Glutamatergic neuron (in vitro differentiated cells): ENCODE data around the gene SYT6. TPM values are rescaled to one million over a fixed set of nuclear protein-coding genes. Genes with fewer than 3 reads are reported as not detected.

Source experiments
- DNase-seq: peaks from one replicate; pipeline ENCODE4 v3.0.0; 2022
- H3K27ac Mint-ChIP-seq: one replicate; pipeline ENCODE4 v1.8.0; 2020; ENCODE audit warnings: mild to moderate bottlenecking, mixed read lengths, inconsistent platforms; ENCODE audit not compliant: unreplicated experiment
- H3K27me3 Mint-ChIP-seq: one replicate; pipeline ENCODE4 v1.8.0; 2020; ENCODE audit warnings: mild to moderate bottlenecking, moderate library complexity, mixed read lengths, inconsistent platforms; ENCODE audit not compliant: unreplicated experiment
- H3K36me3 Mint-ChIP-seq: one replicate; pipeline ENCODE4 v1.8.0; 2020; ENCODE audit warnings: mild to moderate bottlenecking, mixed read lengths, inconsistent platforms; ENCODE audit not compliant: unreplicated experiment
- H3K4me1 Mint-ChIP-seq: one replicate; pipeline ENCODE4 v1.8.0; 2020; ENCODE audit warnings: mild to moderate bottlenecking, low read depth, mixed read lengths, inconsistent platforms; ENCODE audit not compliant: unreplicated experiment
- H3K4me3 Mint-ChIP-seq: one replicate; pipeline ENCODE4 v1.8.0; 2020; ENCODE audit warnings: mild to moderate bottlenecking, mixed read lengths, inconsistent platforms; ENCODE audit not compliant: unreplicated experiment
- H3K9me3 Mint-ChIP-seq: one replicate; pipeline ENCODE4 v1.8.0; 2020; ENCODE audit warnings: mild to moderate bottlenecking, moderate library complexity, mixed read lengths, inconsistent platforms; ENCODE audit not compliant: unreplicated experiment
- total RNA-seq: library from RNA; stranded (reverse); fragmentation: NEBNext Ultra II Directional; extraction: Animal tissue kit (Norgen Biotek cat#: 25700); gene quantifications from one replicate; pipeline ENCODE4 v1.2.1, GENCODE V29; 2021; ENCODE audit not compliant: unreplicated experiment
- TF ChIP-seq, protein P1 (sequence below): fragments of 200-600 bp; sonication (generic); IDR thresholded peaks from one replicate; pipeline ENCODE4 v1.5.0; 2021; ENCODE audit not compliant: partially characterized antibody, unreplicated experiment

Gene SYT6
- total RNA-seq, 1 donor from 2014 or later, result 11.1 TPM

GRCh38 chr1:114167226-114167625, 13.6 kb upstream of the SYT6 start:
- Mint-ChIP-seq H3K4me3 (no peak overlapping the region), H3K27ac (no peak overlapping the region), H3K36me3 (no peaks in the 10 kb centered on the region), H3K9me3 (peaks cover 6% of the 10 kb centered on the region), H3K4me1 (no peaks in the 10 kb centered on the region), H3K27me3 (peaks cover 4% of the 10 kb centered on the region)
- TF ChIP-seq, protein P1, sequence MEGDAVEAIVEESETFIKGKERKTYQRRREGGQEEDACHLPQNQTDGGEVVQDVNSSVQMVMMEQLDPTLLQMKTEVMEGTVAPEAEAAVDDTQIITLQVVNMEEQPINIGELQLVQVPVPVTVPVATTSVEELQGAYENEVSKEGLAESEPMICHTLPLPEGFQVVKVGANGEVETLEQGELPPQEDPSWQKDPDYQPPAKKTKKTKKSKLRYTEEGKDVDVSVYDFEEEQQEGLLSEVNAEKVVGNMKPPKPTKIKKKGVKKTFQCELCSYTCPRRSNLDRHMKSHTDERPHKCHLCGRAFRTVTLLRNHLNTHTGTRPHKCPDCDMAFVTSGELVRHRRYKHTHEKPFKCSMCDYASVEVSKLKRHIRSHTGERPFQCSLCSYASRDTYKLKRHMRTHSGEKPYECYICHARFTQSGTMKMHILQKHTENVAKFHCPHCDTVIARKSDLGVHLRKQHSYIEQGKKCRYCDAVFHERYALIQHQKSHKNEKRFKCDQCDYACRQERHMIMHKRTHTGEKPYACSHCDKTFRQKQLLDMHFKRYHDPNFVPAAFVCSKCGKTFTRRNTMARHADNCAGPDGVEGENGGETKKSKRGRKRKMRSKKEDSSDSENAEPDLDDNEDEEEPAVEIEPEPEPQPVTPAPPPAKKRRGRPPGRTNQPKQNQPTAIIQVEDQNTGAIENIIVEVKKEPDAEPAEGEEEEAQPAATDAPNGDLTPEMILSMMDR, result no peak
- no peak for DNase-seq

- TF ChIP-seq, protein P1, result no peak
- Mint-ChIP-seq H3K27ac (no peak overlapping the region), H3K4me3 (no peak overlapping the region), H3K9me3 (peaks cover 6% of the 10 kb centered on the region), H3K4me1 (peaks cover 7% of the 10 kb centered on the region), H3K27me3 (peaks cover 4% of the 10 kb centered on the region), H3K36me3 (no peaks in the 10 kb centered on the region)
- DNase-seq, result no peak
Observed at GRCh38 chr1:114164840-114165543, 11.3 kb upstream of the SYT6 start.

GRCh38 chr1:114159941-114160340, 6.3 kb upstream of the SYT6 start:
- TF ChIP-seq, protein P1, result no peak
- H3K36me3 Mint-ChIP-seq, result no peaks in the 10 kb centered on the region
- H3K27me3 Mint-ChIP-seq, result peaks cover 6% of the 10 kb centered on the region
- H3K27ac Mint-ChIP-seq, result peak overlapping the region; percentile 25
- no peak for DNase-seq
- H3K9me3 Mint-ChIP-seq, result no peaks in the 10 kb centered on the region
- H3K4me1 Mint-ChIP-seq, result peaks cover 21% of the 10 kb centered on the region
- H3K4me3 Mint-ChIP-seq, result no peak overlapping the region

GRCh38 chr1:114157275-114157660, 3.6 kb upstream of the SYT6 start:
- Mint-ChIP-seq H3K4me3 (no peak overlapping the region), H3K9me3 (peaks cover 2% of the 10 kb centered on the region), H3K36me3 (no peaks in the 10 kb centered on the region), H3K4me1 (peaks cover 28% of the 10 kb centered on the region), H3K27ac (no peak overlapping the region), H3K27me3 (peaks cover 4% of the 10 kb centered on the region)
- DNase-seq, result no peak
- TF ChIP-seq, protein P1, result no peak

DNA sequence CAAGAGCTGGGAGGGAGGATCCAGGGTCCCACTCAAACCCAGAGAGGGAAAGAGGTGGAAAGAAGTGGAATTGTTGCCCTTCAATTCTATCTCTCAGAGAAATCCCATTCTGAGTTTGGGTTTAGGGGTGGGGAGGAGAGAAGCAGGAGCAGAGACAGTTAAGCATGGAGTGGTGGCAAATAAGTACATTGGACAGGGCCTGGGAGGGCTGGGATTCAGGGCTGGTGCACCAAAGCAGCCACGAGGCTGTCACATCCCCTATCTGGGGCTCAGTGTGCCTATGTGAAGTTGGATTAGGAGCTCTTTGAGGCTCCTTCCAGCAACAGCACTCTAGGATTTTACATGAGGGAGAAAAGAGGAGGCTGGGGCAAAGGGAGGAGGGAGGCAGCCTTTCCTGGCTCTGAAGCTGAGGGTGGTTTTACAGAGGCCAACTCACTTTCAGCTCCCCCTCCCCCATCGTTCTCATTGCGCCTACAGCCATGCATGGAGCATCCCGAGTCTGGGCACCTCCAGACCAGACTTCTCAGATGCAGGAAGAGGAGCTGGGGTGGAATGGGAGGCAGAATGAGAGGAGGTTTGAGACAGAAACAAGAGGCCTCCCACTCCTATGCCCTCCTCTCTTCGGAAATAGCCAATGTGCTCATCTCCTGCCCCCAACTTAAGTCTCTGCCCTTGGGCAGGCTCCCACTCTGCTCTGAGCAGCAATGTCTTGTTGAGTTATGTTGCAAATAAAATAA, 3.0 kb upstream of the SYT6 start:
- peaks cover 28% of the 10 kb centered on the region for H3K4me1 Mint-ChIP-seq
- TF ChIP-seq, protein P1, result no peak
- H3K27me3 Mint-ChIP-seq, result peaks cover 8% of the 10 kb centered on the region
- DNase-seq, result no peak
- no peak overlapping the region for H3K4me3 Mint-ChIP-seq
- peaks cover 2% of the 10 kb centered on the region for H3K9me3 Mint-ChIP-seq
- H3K36me3 Mint-ChIP-seq, result no peaks in the 10 kb centered on the region
- no peak overlapping the region for H3K27ac Mint-ChIP-seq
